A549 (cell line): Measurements from ENCODE around the gene PEX11B.

Source experiments
- CBX2 ChIP-seq: fragments of 200-600 bp; sonication (generic); IDR thresholded peaks from 2 replicates; pipeline ENCODE4 v1.6.1; 2016; ENCODE audit warnings: low read depth, mild to moderate bottlenecking, borderline replicate concordance
- CEBPB ChIP-seq, 2 experiments: fragments of >200 bp in 1 of 2; sonication (Bioruptor Twin) in 1 of 2; formaldehyde crosslinking in 1 of 2; IDR thresholded peaks; 2 replicates each; pipeline ENCODE4 v1.6.1; 2012 to 2016
- CTCF ChIP-seq: fragments of >200 bp; sonication (Bioruptor Twin); formaldehyde crosslinking; IDR thresholded peaks from 3 replicates; pipeline ENCODE4 v1.5.1; 2016
- EP300 ChIP-seq, 2 experiments: fragments of >200 bp; sonication (Bioruptor Twin); formaldehyde crosslinking; IDR thresholded peaks; 2 replicates in 1 of 2; 3 replicates in 1 of 2; pipeline ENCODE4 v1.6.1; 2016 to 2017
- GATA3 ChIP-seq: IDR thresholded peaks from 2 replicates; pipeline ENCODE4 v1.6.1; 2012; ENCODE audit warnings: borderline replicate concordance
- JUNB ChIP-seq: fragments of >200 bp; sonication (Bioruptor Twin); formaldehyde crosslinking; IDR thresholded peaks from 2 replicates; pipeline ENCODE4 v1.6.1; 2016
- PHF8 ChIP-seq: fragments of 200-600 bp; sonication (generic); IDR thresholded peaks from 2 replicates; pipeline ENCODE4 v1.6.1; 2016; ENCODE audit warnings: low read depth, mild to moderate bottlenecking, antibody characterized with exemption, moderate library complexity, borderline replicate concordance
- POLR2A ChIP-seq: IDR thresholded peaks from 2 replicates; pipeline ENCODE4 v1.6.1; 2012; ENCODE audit warnings: mild to moderate bottlenecking, low read length
- POLR2AphosphoS2 ChIP-seq: conservative IDR thresholded peaks from 2 replicates; pipeline ENCODE4 v1.6.1; 2012; ENCODE audit warnings: low read length, improper control_type of control experiment, inconsistent platforms
- REST ChIP-seq: fragments of 200-600 bp; sonication (generic); IDR thresholded peaks from 2 replicates; pipeline ENCODE4 v1.6.1; 2016; ENCODE audit warnings: antibody characterized with exemption, mild to moderate bottlenecking, moderate library complexity
- ZC3H11A ChIP-seq: fragments of 450-650 bp; IDR thresholded peaks from 2 replicates; pipeline ENCODE4 v1.6.1; 2014; ENCODE audit warnings: antibody characterized with exemption, mild to moderate bottlenecking
- ZFP36 ChIP-seq: fragments of 450-650 bp; IDR thresholded peaks from 2 replicates; pipeline ENCODE4 v1.6.1; 2014; ENCODE audit warnings: borderline replicate concordance; ENCODE audit not compliant: partially characterized antibody

GRCh38 chr1:145965119-145965744 lies 46.7 kb upstream of the PEX11B start:
- TF ChIP-seq CTCF (no peak), REST (no peak), EP300 (IDR thresholded peaks at IDR 0.05) (no peak), JUNB (no peak), ZFP36 (no peak), PHF8 (no peak), ZC3H11A (no peak), GATA3 (no peak), POLR2A (no peak), POLR2AphosphoS2 (no peak), CEBPB (IDR thresholded peaks at IDR 0.05) (no peak), CBX2 (no peak)
